B cell (primary cell): ENCODE data around the gene TUBA1A. TPM values are rescaled to one million over a fixed set of nuclear protein-coding genes. Genes with fewer than 3 reads are reported as not detected.

ENCODE experiments used
- ATAC-seq: fragments of 200-7000 bp; cut with Tn5 transposase; one replicate; pipeline ENCODE4 v1.10.0; 2021; ENCODE audit warnings: low read depth, mild to moderate bottlenecking, moderate number of reproducible peaks, moderate library complexity
- CTCF ChIA-PET: fragments of 350-600 bp; sonication (Branson Sonifier 250); formaldehyde crosslinking; loops from one replicate; lab custom pipeline; 2021; ENCODE audit warnings: antibody characterized with exemption, inconsistent platforms; lab: Charles Lee
- POLR2A ChIA-PET: fragments of 350-600 bp; sonication (Branson Sonifier 250); formaldehyde crosslinking; loops from one replicate; lab custom pipeline; 2021; ENCODE audit warnings: antibody characterized with exemption; lab: Charles Lee
- DNase-seq: peaks from one replicate; pipeline ENCODE4 v3.0.0; 2013
- H2AFZ ChIP-seq: 2 replicates; pipeline ENCODE4 v1.6.1; 2012; ENCODE audit warnings: mild to moderate bottlenecking, low read depth, low read length; ENCODE audit not compliant: insufficient read depth, poor library complexity, severe bottlenecking
- H3K27ac ChIP-seq, 2 donors: 1 replicate in 1 of 2; 2 replicates in 1 of 2; pipeline ENCODE4 v1.5.1; 2012 to 2013; ENCODE audit warnings: low read length in 2 of 2, mild to moderate bottlenecking in 2 of 2, moderate library complexity in 1 of 2
- H3K27me3 ChIP-seq, 4 experiments: fragments of 200-600 bp in 1 of 4; sonication (generic) in 1 of 4; replicated peaks in 1 of 4; 1 replicate in 2 of 4; 2 replicates in 2 of 4; pipeline versions ENCODE4 v1.6.1 to v1.7.0; 2013 to 2016; ENCODE audit warnings: low read length in 3 of 4, mild to moderate bottlenecking in 2 of 4, mixed read lengths in 1 of 4, moderate library complexity in 1 of 4; ENCODE audit not compliant: insufficient read depth in 4 of 4, control insufficient read depth in 3 of 4; ENCODE audit errors: control extremely low read depth in 1 of 4
- H3K36me3 ChIP-seq, 2 experiments: replicated peaks in 1 of 2; 1 replicate in 1 of 2; 2 replicates in 1 of 2; pipeline versions ENCODE4 v1.6.1 to v1.7.1; 2013; ENCODE audit warnings: low read length in 1 of 2; ENCODE audit not compliant: insufficient read depth in 2 of 2, control insufficient read depth in 1 of 2; ENCODE audit errors: control extremely low read depth in 1 of 2, extremely low read depth in 1 of 2
- H3K4me1 ChIP-seq, 2 donors: fragments of 200-600 bp in 1 of 2; sonication (generic) in 1 of 2; 1 replicate in 1 of 2; 2 replicates in 1 of 2; pipeline versions ENCODE4 v1.5.1 to v1.6.1; 2013 to 2017; ENCODE audit warnings: low read length in 2 of 2; ENCODE audit not compliant: control insufficient read depth in 2 of 2, insufficient read depth in 2 of 2
- H3K4me2 ChIP-seq: replicated peaks from 2 replicates; pipeline ENCODE3; 2012; ENCODE audit warnings: mild to moderate bottlenecking, low read depth, low read length; ENCODE audit not compliant: poor library complexity, severe bottlenecking
- H3K4me3 ChIP-seq, 5 experiments: fragments of 200-600 bp in 1 of 5; sonication (generic) in 1 of 5; 1 replicate in 3 of 5; 2 replicates in 2 of 5; pipeline versions ENCODE4 v1.5.1 to v1.7.0; 2011 to 2016; ENCODE audit warnings: low read length in 4 of 5, mild to moderate bottlenecking in 4 of 5, low read depth in 2 of 5, control low read depth in 1 of 5, moderate library complexity in 1 of 5; ENCODE audit not compliant: insufficient read depth in 1 of 5; ENCODE audit errors: control extremely low read depth in 1 of 5, extremely low read depth in 1 of 5
- H3K79me2 ChIP-seq: fragments of 200-600 bp; sonication (generic); one replicate; pipeline ENCODE4 v1.6.0; 2016; ENCODE audit warnings: low read length; ENCODE audit not compliant: control insufficient read depth, insufficient read depth
- H3K9ac ChIP-seq: fragments of 200-600 bp; sonication (generic); 2 replicates; pipeline ENCODE4 v1.6.1; 2017; ENCODE audit warnings: mild to moderate bottlenecking, low read length, moderate library complexity
- H3K9me3 ChIP-seq, 3 donors: one replicate each; pipeline versions ENCODE4 v1.6.1 to v1.7.1; 2013; ENCODE audit warnings: low read length in 2 of 3; ENCODE audit not compliant: control insufficient read depth in 2 of 3, insufficient read depth in 1 of 3; ENCODE audit errors: control extremely low read depth in 1 of 3
- H4K20me1 ChIP-seq: 2 replicates; pipeline ENCODE4 v1.6.0; 2012; ENCODE audit warnings: mild to moderate bottlenecking, low read length; ENCODE audit not compliant: insufficient read depth, control insufficient read depth, poor library complexity, severe bottlenecking
- H3K27ac Mint-ChIP-seq: one replicate; pipeline ENCODE4 v1.8.0; 2021; ENCODE audit warnings: mixed read lengths
- H3K27me3 Mint-ChIP-seq: one replicate; pipeline ENCODE4 v1.8.0; 2021; ENCODE audit warnings: mixed read lengths
- H3K4me1 Mint-ChIP-seq: one replicate; pipeline ENCODE4 v1.8.0; 2021; ENCODE audit warnings: mixed read lengths
- H3K4me3 Mint-ChIP-seq: one replicate; pipeline ENCODE4 v1.8.0; 2021; ENCODE audit warnings: mixed read lengths
- H3K9me3 Mint-ChIP-seq: one replicate; pipeline ENCODE4 v1.8.0; 2022; ENCODE audit warnings: mixed read lengths; ENCODE audit not compliant: insufficient read depth
- CTCF ChIP-seq: fragments of 200-600 bp; IDR thresholded peaks from one replicate; pipeline ENCODE4 v1.8.0; 2022; ENCODE audit warnings: antibody characterized with exemption, mild to moderate bottlenecking
- EZH2 ChIP-seq: IDR thresholded peaks from 2 replicates; pipeline ENCODE4 v1.6.1; 2012; ENCODE audit warnings: borderline replicate concordance, low read depth, mild to moderate bottlenecking, moderate library complexity, low read length; ENCODE audit not compliant: insufficient read depth, poor library complexity, severe bottlenecking
- WGBS: methylation state at CpG from one replicate; pipeline ENCODE4 v1.1.5; 2013; ENCODE audit warnings: missing lambda C conversion rate; ENCODE audit not compliant: insufficient coverage; 5-methylcytosine and 5-hydroxymethylcytosine counted together
- intact Hi-C: fragments of 100-400 bp; cut with micrococcal nuclease; formaldehyde crosslinking; loops from one replicate; pipeline ENCODE4 v1.10.0; 2022
- polyA plus RNA-seq: library from polyadenylated mRNA; depleted of rRNA; stranded (reverse); fragments of >200 nt; gene quantifications from 2 replicates; pipeline ENCODE4 v1.2.3, GENCODE V29; 2012
- total RNA-seq, 2 donors: library from RNA; stranded (reverse); fragments of 120-200 nt in 1 of 2; gene quantifications; 1 replicate in 1 of 2; 2 replicates in 1 of 2; pipeline versions ENCODE4 v1.2.3 to v1.2.4, GENCODE V29; 2013 to 2022

The TUBA1A gene
- total and polyA plus RNA-seq, 2 donors (not counting 1 experiment from before 2014, with no cell fraction given): 137 to 880 TPM

- no peak for ATAC-seq
- CTCF ChIA-PET: interaction anchor here (0.9 to 1.4 kb wide), 2 partner anchors 10 to 68 kb away, joined by 3 to 4 read pairs; no protein-coding TSS in a partner anchor
- DNase-seq: no peak
- intact Hi-C loops: no loop called here
- Mint-ChIP-seq H3K27me3 (peaks cover 7% of the 10 kb centered on the region), H3K4me1 (peaks cover 16% of the 10 kb centered on the region), H3K9me3 (no peaks in the 10 kb centered on the region), H3K4me3 (no peak overlapping the region), H3K27ac (no peak overlapping the region)
- H3K4me3 ChIP-seq: no peak overlapping the region
- H2AFZ ChIP-seq: no peak overlapping the region
- H4K20me1 ChIP-seq: no peaks in the 10 kb centered on the region
- no peaks in the 10 kb centered on the region for H3K9me3 ChIP-seq
- no peak overlapping the region for H3K27ac ChIP-seq
- no peaks in the 10 kb centered on the region for H3K79me2 ChIP-seq
- no peak overlapping the region for H3K9ac ChIP-seq
- POLR2A ChIA-PET: no interaction called here
- H3K27me3 ChIP-seq: no peaks in the 10 kb centered on the region
- no peak overlapping the region for H3K4me2 ChIP-seq
- 91% methylated on average over 2 of the region's 11 CpGs for WGBS
- peaks cover 10 to 12% of the 10 kb centered on the region in 2 donors for H3K4me1 ChIP-seq
- H3K36me3 ChIP-seq: no peaks in the 10 kb centered on the region
- TF ChIP-seq EZH2 (no peak), CTCF (no peak)
Observed at GRCh38 chr12:49198431-49199155, 9.7 kb upstream of the TUBA1A start.

GRCh38 chr12:49197256-49197655 lies 8.4 kb upstream of the TUBA1A start:
- Mint-ChIP-seq H3K9me3 (no peaks in the 10 kb centered on the region), H3K4me1 (peaks cover 16% of the 10 kb centered on the region), H3K4me3 (no peak overlapping the region), H3K27me3 (peaks cover 7% of the 10 kb centered on the region), H3K27ac (no peak overlapping the region)
- no peaks in the 10 kb centered on the region for H3K27me3 ChIP-seq
- H3K79me2 ChIP-seq: no peaks in the 10 kb centered on the region
- H3K9ac ChIP-seq: no peak overlapping the region
- H4K20me1 ChIP-seq: no peaks in the 10 kb centered on the region
- no peak overlapping the region for H3K27ac ChIP-seq
- H3K4me3 ChIP-seq: no peak overlapping the region
- ChIA-PET POLR2A (no interaction called here), CTCF (interaction anchor here (1.4 kb wide), 1 partner anchor 67 kb away, joined by 4 read pairs; no protein-coding TSS in a partner anchor)
- 51% methylated on average over 5 of the region's 5 CpGs for WGBS
- intact Hi-C loops: no loop called here
- no peaks in the 10 kb centered on the region for H3K9me3 ChIP-seq
- H3K4me1 ChIP-seq: peaks cover 10 to 12% of the 10 kb centered on the region in 2 donors
- DNase-seq: no peak
- H3K36me3 ChIP-seq: no peaks in the 10 kb centered on the region
- no peak for TF ChIP-seq EZH2
- no peak overlapping the region for H3K4me2 ChIP-seq
- no peak for ATAC-seq
- no peak overlapping the region for H2AFZ ChIP-seq
